HL-60 (cell line): ENCODE results near the gene RNF111.
A peak's percentile ranks its signal among the peaks of the same experiment; 100 is the strongest.

Experiments used
- POLR2AphosphoS5 ChIP-seq: IDR thresholded peaks from 2 replicates; pipeline ENCODE4 v1.6.1; 2012; ENCODE audit warnings: low read depth
- TF ChIP-seq, protein P1 (sequence below): IDR thresholded peaks from one replicate; pipeline ENCODE4 v1.5.1; 2011; ENCODE audit warnings: low read length, control low read depth, inconsistent platforms; ENCODE audit not compliant: insufficient read depth

DNA sequence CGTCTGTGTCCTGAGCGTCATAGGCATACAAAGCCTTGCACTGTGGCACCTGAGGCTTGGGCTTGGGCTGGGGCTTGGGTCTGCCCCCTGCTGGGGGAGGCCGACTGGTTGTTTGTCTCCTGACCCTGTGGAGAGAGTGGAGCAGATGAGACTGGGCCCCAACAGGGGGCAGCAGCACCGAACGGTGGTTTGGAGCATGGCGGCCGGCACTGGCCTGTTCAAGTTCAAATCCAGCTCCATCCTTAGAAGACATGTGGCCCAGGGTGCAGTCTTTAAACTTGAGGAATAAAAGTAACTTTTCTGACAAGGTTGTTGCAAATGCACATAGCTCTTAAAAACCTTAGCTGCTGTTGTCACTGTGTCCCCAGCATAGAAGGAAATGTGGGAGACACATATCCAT is 150.8 kb downstream of the RNF111 start:
- TF ChIP-seq, protein P1, sequence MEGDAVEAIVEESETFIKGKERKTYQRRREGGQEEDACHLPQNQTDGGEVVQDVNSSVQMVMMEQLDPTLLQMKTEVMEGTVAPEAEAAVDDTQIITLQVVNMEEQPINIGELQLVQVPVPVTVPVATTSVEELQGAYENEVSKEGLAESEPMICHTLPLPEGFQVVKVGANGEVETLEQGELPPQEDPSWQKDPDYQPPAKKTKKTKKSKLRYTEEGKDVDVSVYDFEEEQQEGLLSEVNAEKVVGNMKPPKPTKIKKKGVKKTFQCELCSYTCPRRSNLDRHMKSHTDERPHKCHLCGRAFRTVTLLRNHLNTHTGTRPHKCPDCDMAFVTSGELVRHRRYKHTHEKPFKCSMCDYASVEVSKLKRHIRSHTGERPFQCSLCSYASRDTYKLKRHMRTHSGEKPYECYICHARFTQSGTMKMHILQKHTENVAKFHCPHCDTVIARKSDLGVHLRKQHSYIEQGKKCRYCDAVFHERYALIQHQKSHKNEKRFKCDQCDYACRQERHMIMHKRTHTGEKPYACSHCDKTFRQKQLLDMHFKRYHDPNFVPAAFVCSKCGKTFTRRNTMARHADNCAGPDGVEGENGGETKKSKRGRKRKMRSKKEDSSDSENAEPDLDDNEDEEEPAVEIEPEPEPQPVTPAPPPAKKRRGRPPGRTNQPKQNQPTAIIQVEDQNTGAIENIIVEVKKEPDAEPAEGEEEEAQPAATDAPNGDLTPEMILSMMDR: peak; percentile 67
- no peak for TF ChIP-seq POLR2AphosphoS5
